ENCODE results near the gene CBL. TPM values are rescaled to one million over a fixed set of nuclear protein-coding genes. Genes with fewer than 3 reads are reported as not detected.
"Not testable (repeated sequence)": the region's sequence is repeated elsewhere in the genome, so short reads cannot be mapped to it uniquely, and the experiment has no call there.

Gene CBL
- total RNA-seq, 4 donors from 2014 or later, result 11.1 to 20.6 (median 15.9) TPM

DNA sequence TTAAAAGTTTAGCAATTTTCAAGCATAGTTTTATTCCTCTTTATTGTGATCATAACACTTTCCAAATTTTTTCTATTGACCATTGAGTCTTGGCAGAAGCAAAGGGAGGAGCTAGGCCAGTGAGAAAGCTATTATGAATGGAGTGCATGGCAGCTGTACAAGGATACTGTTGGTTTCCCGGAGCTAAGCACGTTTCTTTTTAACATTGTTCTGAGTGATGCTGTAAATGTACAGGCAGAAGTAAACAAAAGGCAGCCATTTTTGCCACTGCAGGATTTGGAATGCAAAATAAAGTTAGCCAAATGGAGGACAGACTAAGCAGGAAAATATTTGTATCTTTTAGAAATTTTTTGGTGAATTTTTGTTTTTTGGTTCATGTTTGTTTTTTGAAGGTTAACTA lies 16.2 kb downstream of the CBL start:
- Histone ChIP-seq H3K4me1 (peaks cover 0 to 3% (median 0%) of the 10 kb centered on the region in 4 donors), H3K27ac (no peak overlapping the region), H3K9me3 (no peaks in the 10 kb centered on the region), H3K27me3 (no peaks in the 10 kb centered on the region), H3K4me3 (no peak overlapping the region), H3K36me3 (no peaks in the 10 kb centered on the region)
- no peak for TF ChIP-seq CTCF (IDR thresholded peaks at IDR 0.05)
- no peak for TF ChIP-seq POLR2A (IDR thresholded peaks at IDR 0.05)
- no peak for DNase-seq

DNA sequence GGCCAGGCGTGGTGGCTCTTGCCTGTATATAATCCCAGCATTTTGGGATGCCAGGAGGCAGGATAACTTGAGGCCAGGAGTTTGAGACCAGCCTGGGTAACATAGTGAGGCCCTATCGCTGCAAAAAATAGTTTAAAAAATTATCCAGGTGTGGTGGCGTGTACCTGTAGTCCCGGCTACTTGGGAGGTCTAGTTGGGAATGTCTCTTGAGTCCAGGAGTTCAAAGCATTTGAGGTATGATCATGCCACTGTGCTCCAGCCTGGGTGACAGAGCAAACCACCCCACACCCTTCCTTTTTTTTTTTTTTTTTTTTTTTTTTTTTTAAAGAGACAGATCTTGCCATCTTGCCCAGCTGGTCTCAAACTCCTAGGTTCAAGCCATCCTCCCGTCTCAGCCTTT lies 16.8 kb downstream of the CBL start:
- Histone ChIP-seq H3K36me3 (no peaks in the 10 kb centered on the region), H3K4me3 (no peak overlapping the region), H3K27me3 (no peaks in the 10 kb centered on the region), H3K4me1 (peaks cover 0 to 3% (median 0%) of the 10 kb centered on the region in 4 donors), H3K27ac (no peak overlapping the region), H3K9me3 (no peaks in the 10 kb centered on the region)
- DNase-seq, result no peak
- TF ChIP-seq CTCF (IDR thresholded peaks at IDR 0.05) (no peak), POLR2A (IDR thresholded peaks at IDR 0.05) (no peak)

- H3K36me3 ChIP-seq, result no peaks in the 10 kb centered on the region
- H3K27me3 ChIP-seq, result no peaks in the 10 kb centered on the region
- TF ChIP-seq CTCF (IDR thresholded peaks at IDR 0.05) (no peak), POLR2A (IDR thresholded peaks at IDR 0.05) (no peak)
These were observed 17.7 kb downstream of the CBL start for GRCh38 chr11:119223856-119224255.

DNA sequence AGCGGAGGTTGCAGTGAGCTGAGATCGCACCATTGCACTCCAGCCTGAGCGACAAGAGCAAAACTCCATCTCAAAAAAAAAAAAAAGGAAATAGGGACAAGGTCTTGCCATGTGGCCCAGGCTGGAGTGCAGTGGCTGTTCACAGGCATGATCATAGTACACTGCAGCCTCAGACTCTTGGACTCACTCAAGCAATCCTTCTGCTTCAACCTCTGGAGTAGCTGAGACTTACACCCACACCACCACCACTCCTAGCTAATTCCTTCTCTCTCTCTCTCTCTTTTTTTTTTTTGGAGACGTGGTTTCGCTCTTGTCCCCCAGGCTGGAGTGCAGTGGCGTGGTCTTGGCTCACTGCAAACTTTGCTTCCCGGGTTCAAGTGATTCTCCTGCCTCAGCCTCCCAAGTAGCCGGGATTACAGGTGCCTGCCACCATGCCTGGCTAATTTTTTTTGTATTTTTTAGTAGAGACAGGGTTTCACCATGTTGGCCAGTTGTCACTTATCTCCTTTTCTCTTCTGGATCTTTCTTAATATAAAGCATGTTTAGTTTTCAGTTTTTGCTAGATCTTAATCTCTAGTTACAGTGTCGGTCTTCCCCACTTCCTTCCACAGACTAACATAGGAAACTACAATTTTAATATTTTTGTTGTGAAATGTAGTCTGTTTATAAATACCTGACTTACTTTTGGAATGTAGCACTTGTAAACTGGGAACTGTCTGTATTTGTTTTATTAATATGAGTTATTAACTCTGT lies 22.6 kb downstream of the CBL start:
- not testable (repeated sequence) for H3K9me3 ChIP-seq, DNase-seq, H3K4me3 ChIP-seq, H3K36me3 ChIP-seq, H3K27me3 ChIP-seq, H3K27ac ChIP-seq, H3K4me1 ChIP-seq

More at GRCh38 chr11:119223856-119224255, 17.7 kb downstream of the CBL start:
- no peak for DNase-seq
- Histone ChIP-seq H3K9me3 (no peaks in the 10 kb centered on the region), H3K27ac (no peak overlapping the region), H3K4me3 (no peak overlapping the region), H3K4me1 (peaks cover 0 to 3% (median 0%) of the 10 kb centered on the region in 4 donors)

GRCh38 chr11:119229288-119229672 lies 23.1 kb downstream of the CBL start:
- no peaks in the 10 kb centered on the region for H3K9me3 ChIP-seq
- H3K4me3 ChIP-seq, result no peak overlapping the region
- H3K36me3 ChIP-seq, result peaks cover 0 to 7% (median 0%) of the 10 kb centered on the region in 3 donors
- no peaks in the 10 kb centered on the region for H3K4me1 ChIP-seq
- no peak for DNase-seq
- H3K27me3 ChIP-seq, result no peaks in the 10 kb centered on the region
- TF ChIP-seq CTCF (IDR thresholded peaks at IDR 0.05) (no peak), POLR2A (IDR thresholded peaks at IDR 0.05) (no peak)
- no peak overlapping the region for H3K27ac ChIP-seq

DNA sequence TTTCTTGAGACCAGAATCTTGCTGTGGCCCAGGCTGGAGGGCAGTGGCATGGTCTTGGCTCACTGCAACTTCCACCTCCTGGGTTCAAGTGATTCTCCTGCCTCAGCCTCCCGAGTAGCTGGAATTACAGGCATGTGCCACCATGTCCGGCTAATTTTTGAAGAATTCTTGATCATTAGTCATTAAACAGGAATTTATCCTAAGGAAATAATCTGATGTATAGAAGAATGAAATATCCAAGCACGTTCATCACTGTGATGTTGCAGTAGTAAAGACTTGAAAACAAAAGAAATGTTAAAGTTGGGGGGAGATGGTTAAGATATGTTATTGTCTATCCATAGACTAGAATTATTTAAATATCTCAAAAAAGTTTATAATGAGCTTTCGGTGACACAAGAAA lies 23.6 kb downstream of the CBL start:
- TF ChIP-seq CTCF (IDR thresholded peaks at IDR 0.05) (no peak), POLR2A (IDR thresholded peaks at IDR 0.05) (no peak)
- H3K4me3 ChIP-seq, result no peak overlapping the region

More for the DNA sequence above, 23.6 kb downstream of the CBL start:
- H3K36me3 ChIP-seq, result peaks cover 0 to 10% (median 0%) of the 10 kb centered on the region in 3 donors
- DNase-seq, result no peak
- no peak overlapping the region for H3K27ac ChIP-seq
- no peaks in the 10 kb centered on the region for H3K9me3 ChIP-seq
- no peaks in the 10 kb centered on the region for H3K27me3 ChIP-seq
- H3K4me1 ChIP-seq, result no peaks in the 10 kb centered on the region
